ENCODE data around the gene MEF2D.

Gene MEF2D

GRCh38 chr1:156524481-156524869, 23.9 kb upstream of the MEF2D start:
- Histone ChIP-seq H3K4me1 (ENCODE audit: insufficient read depth, insufficient read length) (peaks cover 16% of the 10 kb centered on the region), H3K9ac (ENCODE audit: insufficient read length, low read depth) (no peak overlapping the region), H3K27me3 (ENCODE audit: insufficient read depth, insufficient read length) (no peaks in the 10 kb centered on the region), H3K9me3 (ENCODE audit: insufficient read depth, low read length) (peaks cover 11% of the 10 kb centered on the region; the same call in 1 of the 2 replicates), H3K36me3 (ENCODE audit: insufficient read depth, insufficient read length, low read length) (peaks cover 49% of the 10 kb centered on the region), H3K4me3 (ENCODE audit: insufficient read length, low read depth) (no peak overlapping the region)
- DNase-seq (ENCODE audit: low read depth, low spot score), result no peak
- TF ChIP-seq SUZ12 (IDR thresholded peaks at IDR 0.05; ENCODE audit: extremely low read depth, insufficient read depth, insufficient read length), result no peak

GRCh38 chr1:156523801-156524480, 23.4 kb upstream of the MEF2D start:
- peaks cover 8% of the 10 kb centered on the region; the same call in 1 of the 2 replicates for H3K9me3 ChIP-seq (ENCODE audit: insufficient read depth, low read length)
- no peak for DNase-seq (ENCODE audit: low read depth, low spot score)
- H3K27me3 ChIP-seq (ENCODE audit: insufficient read depth, insufficient read length), result no peaks in the 10 kb centered on the region
- H3K9ac ChIP-seq (ENCODE audit: insufficient read length, low read depth), result no peak overlapping the region
- H3K36me3 ChIP-seq (ENCODE audit: insufficient read depth, insufficient read length, low read length), result peaks cover 44% of the 10 kb centered on the region
- H3K4me1 ChIP-seq (ENCODE audit: insufficient read depth, insufficient read length), result peaks cover 16% of the 10 kb centered on the region
- H3K4me3 ChIP-seq (ENCODE audit: insufficient read length, low read depth), result no peak overlapping the region
- TF ChIP-seq YY1 (IDR thresholded peaks at IDR 0.05; ENCODE audit: insufficient read depth, insufficient read length) (no peak), ZNF274 (IDR thresholded peaks at IDR 0.05; ENCODE audit: low read depth, low read length) (no peak)

- Histone ChIP-seq H3K4me1 (ENCODE audit: insufficient read depth, insufficient read length) (peaks cover 16% of the 10 kb centered on the region), H3K36me3 (ENCODE audit: insufficient read depth, insufficient read length, low read length) (peaks cover 30% of the 10 kb centered on the region), H3K27me3 (ENCODE audit: insufficient read depth, insufficient read length) (no peaks in the 10 kb centered on the region), H3K4me3 (ENCODE audit: insufficient read length, low read depth) (no peak overlapping the region), H3K9me3 (ENCODE audit: insufficient read depth, low read length) (no peaks in the 10 kb centered on the region), H3K9ac (ENCODE audit: insufficient read length, low read depth) (no peak overlapping the region)
- no peak for TF ChIP-seq YY1 (IDR thresholded peaks at IDR 0.05; ENCODE audit: insufficient read depth, insufficient read length)
- TF ChIP-seq ZNF274 (IDR thresholded peaks at IDR 0.05; ENCODE audit: low read depth, low read length), result no peak
- TF ChIP-seq SUZ12 (IDR thresholded peaks at IDR 0.05; ENCODE audit: extremely low read depth, insufficient read depth, insufficient read length), result no peak
- no peak for DNase-seq (ENCODE audit: low read depth, low spot score)
Measured at GRCh38 chr1:156522443-156522970, 21.9 kb upstream of the MEF2D start.

- Histone ChIP-seq H3K36me3 (ENCODE audit: insufficient read depth, insufficient read length, low read length) (no peaks in the 10 kb centered on the region), H3K4me1 (ENCODE audit: insufficient read depth, insufficient read length) (no peaks in the 10 kb centered on the region), H3K9me3 (ENCODE audit: insufficient read depth, low read length) (no peaks in the 10 kb centered on the region), H3K4me3 (ENCODE audit: insufficient read length, low read depth) (no peak overlapping the region), H3K27me3 (ENCODE audit: insufficient read depth, insufficient read length) (no peaks in the 10 kb centered on the region), H3K9ac (ENCODE audit: insufficient read length, low read depth) (no peak overlapping the region)
- no peak for DNase-seq (ENCODE audit: low read depth, low spot score)
- TF ChIP-seq YY1 (IDR thresholded peaks at IDR 0.05; ENCODE audit: insufficient read depth, insufficient read length) (no peak), ZNF274 (IDR thresholded peaks at IDR 0.05; ENCODE audit: low read depth, low read length) (no peak), SUZ12 (IDR thresholded peaks at IDR 0.05; ENCODE audit: extremely low read depth, insufficient read depth, insufficient read length) (no peak)
Measured at GRCh38 chr1:156517748-156518147, 17.2 kb upstream of the MEF2D start.

GRCh38 chr1:156516821-156517220, 16.2 kb upstream of the MEF2D start:
- H3K36me3 ChIP-seq (ENCODE audit: insufficient read depth, insufficient read length, low read length), result no peaks in the 10 kb centered on the region
- no peak overlapping the region for H3K9ac ChIP-seq (ENCODE audit: insufficient read length, low read depth)
- no peak for DNase-seq (ENCODE audit: low read depth, low spot score)
- H3K4me3 ChIP-seq (ENCODE audit: insufficient read length, low read depth), result no peak overlapping the region
- H3K4me1 ChIP-seq (ENCODE audit: insufficient read depth, insufficient read length), result no peaks in the 10 kb centered on the region
- H3K27me3 ChIP-seq (ENCODE audit: insufficient read depth, insufficient read length), result peaks cover 4% of the 10 kb centered on the region
- H3K9me3 ChIP-seq (ENCODE audit: insufficient read depth, low read length), result no peaks in the 10 kb centered on the region
- TF ChIP-seq SUZ12 (IDR thresholded peaks at IDR 0.05; ENCODE audit: extremely low read depth, insufficient read depth, insufficient read length) (no peak), ZNF274 (IDR thresholded peaks at IDR 0.05; ENCODE audit: low read depth, low read length) (no peak), YY1 (IDR thresholded peaks at IDR 0.05; ENCODE audit: insufficient read depth, insufficient read length) (no peak)

- no peak for DNase-seq (ENCODE audit: low read depth, low spot score)
- TF ChIP-seq YY1 (IDR thresholded peaks at IDR 0.05; ENCODE audit: insufficient read depth, insufficient read length), result no peak
- TF ChIP-seq SUZ12 (IDR thresholded peaks at IDR 0.05; ENCODE audit: extremely low read depth, insufficient read depth, insufficient read length), result no peak
- TF ChIP-seq ZNF274 (IDR thresholded peaks at IDR 0.05; ENCODE audit: low read depth, low read length), result no peak
- Histone ChIP-seq H3K27me3 (ENCODE audit: insufficient read depth, insufficient read length) (peaks cover 4% of the 10 kb centered on the region), H3K4me1 (ENCODE audit: insufficient read depth, insufficient read length) (no peaks in the 10 kb centered on the region), H3K9ac (ENCODE audit: insufficient read length, low read depth) (no peak overlapping the region), H3K36me3 (ENCODE audit: insufficient read depth, insufficient read length, low read length) (no peaks in the 10 kb centered on the region), H3K9me3 (ENCODE audit: insufficient read depth, low read length) (no peaks in the 10 kb centered on the region), H3K4me3 (ENCODE audit: insufficient read length, low read depth) (no peak overlapping the region)
Measured at GRCh38 chr1:156515956-156516355, 15.4 kb upstream of the MEF2D start.

GRCh38 chr1:156513185-156513584, 12.6 kb upstream of the MEF2D start:
- H3K36me3 ChIP-seq (ENCODE audit: insufficient read depth, insufficient read length, low read length), result no peaks in the 10 kb centered on the region
- no peak for DNase-seq (ENCODE audit: low read depth, low spot score)
- H3K4me3 ChIP-seq (ENCODE audit: insufficient read length, low read depth), result no peak overlapping the region
- H3K9me3 ChIP-seq (ENCODE audit: insufficient read depth, low read length), result no peaks in the 10 kb centered on the region
- no peak for TF ChIP-seq YY1 (IDR thresholded peaks at IDR 0.05; ENCODE audit: insufficient read depth, insufficient read length)
- no peak for TF ChIP-seq ZNF274 (IDR thresholded peaks at IDR 0.05; ENCODE audit: low read depth, low read length)
- TF ChIP-seq SUZ12 (IDR thresholded peaks at IDR 0.05; ENCODE audit: extremely low read depth, insufficient read depth, insufficient read length), result no peak
- H3K9ac ChIP-seq (ENCODE audit: insufficient read length, low read depth), result no peak overlapping the region
- peaks cover 5% of the 10 kb centered on the region for H3K4me1 ChIP-seq (ENCODE audit: insufficient read depth, insufficient read length)
- H3K27me3 ChIP-seq (ENCODE audit: insufficient read depth, insufficient read length), result peaks cover 6% of the 10 kb centered on the region

Measured in NT2/D1 (cell line).